Osteocyte (in vitro differentiated cells): ENCODE results near the gene ARF1. TPM values are rescaled to one million over a fixed set of nuclear protein-coding genes. Genes with fewer than 3 reads are reported as not detected.

Experiments
- DNase-seq: peaks from one replicate; pipeline ENCODE4 v3.0.0; 2021; ENCODE audit warnings: mixed read lengths; ENCODE audit not compliant: unreplicated experiment; ENCODE audit errors: extremely low spot score
- H3K27ac Mint-ChIP-seq: one replicate; pipeline ENCODE4 v1.8.0; 2021; ENCODE audit warnings: mild to moderate bottlenecking, mixed read lengths; ENCODE audit not compliant: unreplicated experiment
- H3K27me3 Mint-ChIP-seq: one replicate; pipeline ENCODE4 v1.8.0; 2021; ENCODE audit warnings: mixed read lengths; ENCODE audit not compliant: unreplicated experiment
- H3K36me3 Mint-ChIP-seq: one replicate; pipeline ENCODE4 v1.8.0; 2021; ENCODE audit warnings: mixed read lengths; ENCODE audit not compliant: unreplicated experiment
- H3K4me1 Mint-ChIP-seq: one replicate; pipeline ENCODE4 v1.8.0; 2021; ENCODE audit warnings: mixed read lengths; ENCODE audit not compliant: unreplicated experiment
- H3K4me3 Mint-ChIP-seq: one replicate; pipeline ENCODE4 v1.8.0; 2021; ENCODE audit warnings: mild to moderate bottlenecking, moderate library complexity, mixed read lengths; ENCODE audit not compliant: unreplicated experiment
- H3K9me3 Mint-ChIP-seq: one replicate; pipeline ENCODE4 v1.8.0; 2021; ENCODE audit warnings: mixed read lengths; ENCODE audit not compliant: unreplicated experiment
- CTCF ChIP-seq: fragments of 200-600 bp; sonication (generic); IDR thresholded peaks from 2 replicates; pipeline ENCODE4 v1.5.0; 2021; ENCODE audit warnings: antibody characterized with exemption, mild to moderate bottlenecking, moderate library complexity
- total RNA-seq: library from RNA; stranded (reverse); gene quantifications from 2 replicates; pipeline ENCODE4 v1.2.1, GENCODE V29; 2021

ARF1 gene
- total RNA-seq, 1 donor from 2014 or later, result 305 TPM

- TF ChIP-seq CTCF, result no peak
- H3K36me3 Mint-ChIP-seq, result peaks cover 20% of the 10 kb centered on the region
- no peak for DNase-seq
- H3K4me1 Mint-ChIP-seq, result peaks cover 18% of the 10 kb centered on the region
- H3K27ac Mint-ChIP-seq, result peak overlapping the region; percentile 41
- H3K4me3 Mint-ChIP-seq, result peak overlapping the region; percentile 65
- H3K27me3 Mint-ChIP-seq, result no peaks in the 10 kb centered on the region
- H3K9me3 Mint-ChIP-seq, result no peaks in the 10 kb centered on the region
Observed at GRCh38 chr1:228100822-228101613, 18.5 kb downstream of the ARF1 start.

DNA sequence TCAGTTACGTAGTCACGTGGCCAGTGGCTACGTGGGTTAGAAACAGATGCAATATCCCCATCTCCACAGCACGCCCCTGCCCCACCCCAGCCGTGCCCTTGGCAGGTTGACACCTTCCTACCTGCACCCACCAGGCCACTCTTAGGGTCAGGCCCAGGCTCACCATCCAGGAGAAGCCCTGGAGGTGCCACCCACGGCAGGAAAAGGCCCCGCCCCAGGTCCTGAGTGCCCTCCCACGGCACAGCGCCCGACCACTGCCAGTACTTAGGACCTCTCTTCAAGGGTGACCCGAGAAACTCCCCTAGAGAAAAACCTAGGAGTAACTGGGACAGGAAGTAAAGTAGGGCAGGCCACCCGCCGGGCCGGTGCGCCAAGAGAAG lies 19.1 kb downstream of the ARF1 start:
- no peak for TF ChIP-seq CTCF
- Mint-ChIP-seq H3K36me3 (peaks cover 22% of the 10 kb centered on the region), H3K9me3 (no peaks in the 10 kb centered on the region), H3K27me3 (no peaks in the 10 kb centered on the region), H3K27ac (peak overlapping the region; percentile 41), H3K4me1 (peaks cover 18% of the 10 kb centered on the region), H3K4me3 (peak overlapping the region; percentile 65)
- DNase-seq, result no peak

DNA sequence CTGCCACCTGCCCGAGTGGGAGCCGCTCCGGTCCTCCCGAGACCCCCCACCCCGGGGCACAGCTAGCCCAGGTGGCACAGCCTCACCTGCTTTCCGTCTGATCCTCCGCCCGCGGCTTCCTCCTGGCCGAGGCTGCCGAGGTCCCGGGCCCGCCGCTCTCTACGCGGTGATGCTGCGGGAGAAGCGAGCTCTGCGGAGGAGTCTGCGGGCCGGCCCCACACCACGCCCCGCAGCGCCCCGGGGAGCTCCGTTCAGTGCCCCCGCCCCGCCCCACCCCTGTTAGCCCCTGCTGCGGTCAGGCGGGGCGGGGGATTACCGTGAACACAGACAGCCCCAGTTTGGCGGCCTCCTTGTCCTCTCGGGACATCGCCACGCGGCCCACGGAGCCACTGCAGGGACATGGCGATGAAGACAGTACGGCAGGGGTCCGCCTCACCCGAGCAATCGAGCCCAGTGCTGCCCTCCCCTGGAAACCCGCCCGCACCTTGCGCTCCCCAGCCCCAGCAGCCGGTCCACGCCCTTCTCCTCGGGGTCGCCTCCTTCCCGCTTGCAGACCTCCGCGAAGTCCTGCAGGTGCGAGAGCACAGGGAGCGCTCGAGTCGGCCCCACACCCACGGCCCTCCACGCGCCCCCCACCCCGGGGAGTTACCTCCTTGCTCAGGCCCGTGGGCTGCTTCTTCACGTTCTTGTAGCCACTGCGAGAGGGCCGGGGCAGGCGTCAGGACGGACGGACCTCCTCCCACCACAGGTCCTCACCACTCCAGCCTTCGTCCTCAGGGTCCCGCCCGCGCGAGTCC lies 19.7 kb downstream of the ARF1 start:
- H3K9me3 Mint-ChIP-seq, result no peaks in the 10 kb centered on the region
- H3K27ac Mint-ChIP-seq, result no peak overlapping the region
- no peak for DNase-seq
- H3K4me1 Mint-ChIP-seq, result peaks cover 18% of the 10 kb centered on the region
- peak; percentile 40 for TF ChIP-seq CTCF
- H3K36me3 Mint-ChIP-seq, result peaks cover 22% of the 10 kb centered on the region
- H3K27me3 Mint-ChIP-seq, result no peaks in the 10 kb centered on the region
- H3K4me3 Mint-ChIP-seq, result peak overlapping the region; percentile 70

DNA sequence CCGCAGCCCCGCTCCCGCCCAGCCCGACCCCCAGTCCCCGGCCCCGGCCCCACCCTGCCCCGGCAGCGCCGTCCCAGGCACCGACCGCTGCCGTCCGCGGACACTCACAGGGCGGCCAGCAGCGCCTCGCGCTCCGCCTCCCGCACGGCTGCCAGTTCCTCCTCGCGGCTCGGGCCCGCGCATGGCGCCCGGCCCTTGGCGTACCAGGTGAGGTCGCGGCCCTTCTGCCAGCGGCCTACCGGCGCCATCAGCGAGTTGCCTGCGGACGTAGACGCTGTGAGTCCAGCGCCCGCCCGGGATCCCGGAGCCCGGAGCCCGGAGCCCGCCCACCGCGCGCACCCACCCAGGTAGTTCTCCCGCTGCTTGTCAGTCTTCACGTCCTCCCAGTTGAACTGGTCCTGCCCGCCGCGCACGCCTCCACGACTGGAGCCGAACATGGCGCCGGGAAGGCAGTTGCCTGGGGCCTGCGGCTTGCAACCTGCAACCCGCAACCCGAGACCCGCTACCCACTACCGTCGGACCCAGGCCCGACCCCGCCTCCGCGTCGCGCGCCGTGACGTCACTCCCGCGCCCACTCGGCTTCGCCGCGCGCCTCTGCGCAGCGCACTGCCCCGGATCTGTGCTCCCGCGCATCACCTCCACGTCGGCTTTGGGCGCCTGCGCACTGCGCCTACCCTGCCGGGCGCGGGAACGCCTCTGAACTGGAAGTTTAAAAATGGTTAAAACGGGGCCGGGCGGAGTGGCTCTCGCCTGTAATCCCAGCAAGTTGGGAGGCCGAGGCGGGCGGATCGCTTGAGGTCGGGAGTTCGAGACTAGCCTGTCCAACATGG lies 20.5 kb downstream of the ARF1 start, which contains the start of gene C1orf35:
Gene C1orf35 (minus strand): TSS at position 535 of the 830 bp plus-strand sequence. CDS start 98 bp downstream, at position 437.
- H3K4me1 Mint-ChIP-seq, result peaks cover 21% of the 10 kb centered on the region
- no peak for TF ChIP-seq CTCF
- peak within 1 kb of the TSS; percentile 88 for H3K27ac Mint-ChIP-seq
- no peaks in the 10 kb centered on the region for H3K27me3 Mint-ChIP-seq
- H3K36me3 Mint-ChIP-seq, result peaks cover 15% of the 10 kb centered on the region
- peak; percentile 97 for DNase-seq
- no peaks in the 10 kb centered on the region for H3K9me3 Mint-ChIP-seq
- H3K4me3 Mint-ChIP-seq, result peak within 1 kb of the TSS; percentile 89
